Endothelial cell of umbilical vein (primary cell): ENCODE data around the gene C22orf42. TPM values are rescaled to one million over a fixed set of nuclear protein-coding genes. Genes with fewer than 3 reads are reported as not detected.

Source experiments
- BruUV-seq: library from RNA; stranded (reverse); fragments of 400-500 nt; replicated peaks from 2 replicates; lab custom pipeline; 2021; lab: Mats Ljungman, UMichigan
- CTCF ChIA-PET: fragments of 300-600, 350-600 bp; sonication (Branson Sonifier 250); formaldehyde crosslinking; loops from one replicate; lab custom pipeline; 2021; ENCODE audit warnings: antibody characterized with exemption, inconsistent platforms; lab: Charles Lee
- POLR2A ChIA-PET: fragments of 300-600, 350-600 bp; sonication (Branson Sonifier 250); formaldehyde crosslinking; loops from one replicate; lab custom pipeline; 2021; ENCODE audit warnings: antibody characterized with exemption, inconsistent platforms; lab: Charles Lee
- DNase-seq: peaks from one replicate; pipeline ENCODE4 v3.0.0-alpha.2; 2011; ENCODE audit warnings: low read depth, low spot score
- FAIRE-seq: peaks from 2 replicates; lab custom pipeline; 2011; peaks lifted over from hg19 to GRCh38; lab: Jason Lieb, UNC
- H2AFZ ChIP-seq: 2 replicates; pipeline ENCODE4 v1.6.0; 2012; ENCODE audit warnings: low read depth, low read length, control low read depth, inconsistent platforms
- H3K27ac ChIP-seq: 2 replicates; pipeline ENCODE4 v1.5.1; 2011; ENCODE audit warnings: low read depth, mild to moderate bottlenecking, control low read depth, low read length, moderate library complexity; ENCODE audit not compliant: insufficient read depth
- H3K27me3 ChIP-seq, 2 experiments: 2 replicates each; pipeline versions ENCODE4 v1.6.0 to v1.6.1; 2011; ENCODE audit warnings: low read length in 2 of 2, mixed read lengths in 1 of 2; ENCODE audit not compliant: control insufficient read depth in 2 of 2, insufficient read depth in 2 of 2
- H3K36me3 ChIP-seq, 2 experiments: 2 replicates in 1 of 2; 3 replicates in 1 of 2; pipeline ENCODE4 v1.5.1; 2011; ENCODE audit warnings: low read length in 2 of 2, mild to moderate bottlenecking in 1 of 2, moderate library complexity in 1 of 2; ENCODE audit not compliant: control insufficient read depth in 2 of 2, insufficient read depth in 2 of 2; ENCODE audit errors: extremely low read depth in 1 of 2
- H3K4me1 ChIP-seq: 3 replicates; pipeline ENCODE4 v1.5.1; 2011; ENCODE audit warnings: mild to moderate bottlenecking, low read length; ENCODE audit not compliant: control insufficient read depth, insufficient read depth; ENCODE audit errors: extremely low read depth
- H3K4me2 ChIP-seq: 2 replicates; pipeline ENCODE4 v1.6.1; 2011; ENCODE audit warnings: low read length, control low read depth, mixed read lengths; ENCODE audit not compliant: insufficient read depth
- H3K4me3 ChIP-seq, 3 experiments: fragments of 200-600 bp in 1 of 3; sonication (generic), shearing (Covaris generic) in 1 of 3; replicated peaks in 1 of 3; 2 replicates each; pipeline ENCODE4 v1.5.1; 2011 to 2016; ENCODE audit warnings: control low read depth in 3 of 3, low read length in 3 of 3, mild to moderate bottlenecking in 2 of 3, inconsistent platforms in 1 of 3, low read depth in 1 of 3, moderate library complexity in 1 of 3; ENCODE audit not compliant: insufficient read depth in 1 of 3
- H3K79me2 ChIP-seq: 2 replicates; pipeline ENCODE4 v1.6.0; 2012; ENCODE audit warnings: low read length, inconsistent platforms; ENCODE audit not compliant: control insufficient read depth, insufficient read depth
- H3K9ac ChIP-seq: replicated peaks from 2 replicates; pipeline ENCODE3; 2011; ENCODE audit warnings: low read length, control low read depth; ENCODE audit not compliant: insufficient read depth; ENCODE audit errors: extremely low read depth
- H3K9me1 ChIP-seq: replicated peaks from 3 replicates; pipeline ENCODE4 v1.6.0; 2011; ENCODE audit warnings: mild to moderate bottlenecking, low read length; ENCODE audit not compliant: control insufficient read depth, insufficient read depth; ENCODE audit errors: extremely low read depth
- H3K9me3 ChIP-seq: replicated peaks from 2 replicates; pipeline ENCODE4 v1.5.1; 2012; ENCODE audit warnings: low read length, inconsistent platforms; ENCODE audit not compliant: control insufficient read depth, insufficient read depth
- H4K20me1 ChIP-seq: replicated peaks from 2 replicates; pipeline ENCODE3; 2011; ENCODE audit warnings: mild to moderate bottlenecking, low read length; ENCODE audit not compliant: control insufficient read depth, insufficient read depth; ENCODE audit errors: extremely low read depth
- CTCF ChIP-seq, 2 donors: IDR thresholded peaks; 1 replicate in 1 of 2; 2 replicates in 1 of 2; pipeline ENCODE4 v1.5.1; 2011; ENCODE audit warnings: low read length in 2 of 2, mild to moderate bottlenecking in 2 of 2, moderate library complexity in 2 of 2, control low read depth in 1 of 2, inconsistent platforms in 1 of 2, low read depth in 1 of 2; ENCODE audit not compliant: insufficient read depth in 1 of 2; ENCODE audit errors: extremely low read depth in 1 of 2
- EZH2 ChIP-seq: IDR thresholded peaks from 2 replicates; pipeline ENCODE4 v1.6.1; 2012; ENCODE audit warnings: borderline replicate concordance, low read depth, mild to moderate bottlenecking, moderate library complexity, low read length, inconsistent platforms; ENCODE audit not compliant: severe bottlenecking
- FOS ChIP-seq: IDR thresholded peaks from 2 replicates; pipeline ENCODE4 v1.6.1; 2011; ENCODE audit warnings: mild to moderate bottlenecking, low read length, moderate library complexity, borderline replicate concordance; ENCODE audit not compliant: insufficient read depth
- GATA2 ChIP-seq: IDR thresholded peaks from 2 replicates; pipeline ENCODE4 v1.7.0; 2011; ENCODE audit warnings: low read depth, mild to moderate bottlenecking, moderate library complexity, mixed read lengths, low read length; ENCODE audit not compliant: insufficient read length, insufficient read depth
- JUN ChIP-seq: IDR thresholded peaks from 2 replicates; pipeline ENCODE4 v1.6.1; 2011; ENCODE audit warnings: borderline replicate concordance, low read depth; ENCODE audit not compliant: insufficient read length, insufficient read depth
- MAX ChIP-seq: IDR thresholded peaks from 2 replicates; pipeline ENCODE4 v1.6.1; 2011; ENCODE audit not compliant: insufficient read depth, insufficient read length
- MYC ChIP-seq: IDR thresholded peaks from one replicate; pipeline ENCODE4 v1.6.1; 2011; ENCODE audit warnings: mild to moderate bottlenecking, low read depth, low read length
- POLR2A ChIP-seq: IDR thresholded peaks from 2 replicates; pipeline ENCODE4 v1.6.1; 2012; ENCODE audit warnings: low read depth, mild to moderate bottlenecking, control low read depth, low read length
- POLR2AphosphoS5 ChIP-seq: IDR thresholded peaks from 2 replicates; pipeline ENCODE4 v1.6.1; 2012; ENCODE audit warnings: low read depth, mild to moderate bottlenecking, control low read depth, low read length, moderate library complexity; ENCODE audit not compliant: insufficient read depth
- dilution Hi-C: fragments of 300-500 bp; cut with MboI; formaldehyde crosslinking; loops from one replicate; pipeline ENCODE4 v1.15.0; 2019; ENCODE audit warnings: low sequenced_read_pairs; ENCODE audit not compliant: extremely low pct_ligation_motif_present
- intact Hi-C: fragments of 100-400 bp; cut with micrococcal nuclease; formaldehyde crosslinking; loops from one replicate; pipeline ENCODE4 v1.10.0; 2022
- polyA plus RNA-seq, 4 experiments: library from polyadenylated mRNA; depleted of rRNA in 3 of 4; stranded (reverse) in 3 of 4; unstranded in 1 of 4; fragments of >200 nt; gene quantifications; 2 replicates each; pipeline versions ENCODE4 v1.2.1 to v1.2.3, GENCODE V29; 2011 to 2012; ENCODE audit warnings: missing spikeins in 1 of 4
- total RNA-seq: library from RNA; stranded (reverse); gene quantifications from 2 replicates; pipeline ENCODE4 v1.2.3, GENCODE V29; 2021

C22orf42 gene
- total and polyA plus RNA-seq, 2 donors (not counting 3 experiments of a cell fraction or from before 2014, with no cell fraction given) = not detected

DNA sequence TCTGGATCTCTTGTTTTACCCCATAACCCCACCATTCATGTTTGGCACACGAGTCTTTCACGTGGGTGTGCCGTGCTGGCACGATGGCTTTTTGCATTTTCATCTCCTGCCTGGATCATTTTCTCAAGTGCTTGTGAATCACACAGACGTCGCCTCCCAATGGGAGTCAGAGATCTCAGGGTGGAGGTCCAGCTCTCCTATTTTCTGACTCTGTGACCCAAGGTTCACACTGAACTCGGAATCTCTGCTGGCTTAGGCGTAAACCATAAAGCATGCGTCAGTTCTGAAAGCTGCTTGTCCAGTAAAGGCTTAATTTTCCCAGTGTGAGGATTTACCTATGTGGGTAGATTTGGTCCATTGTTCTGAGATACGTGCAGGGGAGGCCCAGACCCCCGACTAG, 16.0 kb upstream of the C22orf42 start:
- H3K27ac ChIP-seq = no peak overlapping the region
- H3K4me3 ChIP-seq = no peak overlapping the region
- H3K79me2 ChIP-seq = no peaks in the 10 kb centered on the region
- BruUV-seq = no TSS peak
- H3K9ac ChIP-seq = no peak overlapping the region
- no peak for FAIRE-seq
- no peak overlapping the region for H2AFZ ChIP-seq
- H3K9me1 ChIP-seq = no peaks in the 10 kb centered on the region
- no peaks in the 10 kb centered on the region for H3K36me3 ChIP-seq
- no peaks in the 10 kb centered on the region for H4K20me1 ChIP-seq
- no peak for TF ChIP-seq POLR2A
- TF ChIP-seq MYC = no peak
- TF ChIP-seq CTCF (IDR thresholded peaks at IDR 0.05; ENCODE audit: extremely low read depth in 1 of 2, insufficient read depth in 1 of 2, low read depth in 1 of 2, low read length in 2 of 2) = no peak
- TF ChIP-seq GATA2 = no peak
- TF ChIP-seq JUN = no peak
- TF ChIP-seq POLR2AphosphoS5 = no peak
- TF ChIP-seq MAX = no peak
- no peak for TF ChIP-seq EZH2
- TF ChIP-seq FOS = no peak
- no peak overlapping the region for H3K4me2 ChIP-seq
- H3K9me3 ChIP-seq = no peaks in the 10 kb centered on the region
- dilution Hi-C loops = no loop called here
- no peak for DNase-seq
- peaks cover 5 to 11% of the 10 kb centered on the region in 2 experiments for H3K27me3 ChIP-seq
- intact Hi-C loops = no loop called here
- ChIA-PET POLR2A (no interaction called here), CTCF (no interaction called here)
- no peaks in the 10 kb centered on the region for H3K4me1 ChIP-seq
